Hepatocyte (in vitro differentiated cells): ENCODE results near the gene TNFRSF12A. TPM values are rescaled to one million over a fixed set of nuclear protein-coding genes. Genes with fewer than 3 reads are reported as not detected.

Experiments used
- DNase-seq: peaks from one replicate; pipeline ENCODE4 v3.0.0-alpha.2; 2016; ENCODE audit warnings: low spot score
- H2AFZ ChIP-seq: fragments of 200-600 bp; sonication (generic); 2 replicates; pipeline ENCODE4 v1.6.0; 2016; ENCODE audit warnings: antibody characterized with exemption, mild to moderate bottlenecking
- H3K27ac ChIP-seq: fragments of 200-600 bp; sonication (generic); 2 replicates; pipeline ENCODE4 v1.5.1; 2016; ENCODE audit warnings: mild to moderate bottlenecking
- H3K27me3 ChIP-seq: fragments of 200-600 bp; sonication (generic); 2 replicates; pipeline ENCODE4 v1.6.1; 2016
- H3K36me3 ChIP-seq: fragments of 200-600 bp; sonication (generic); replicated peaks from 2 replicates; pipeline ENCODE4 v1.5.1; 2016; ENCODE audit warnings: low read depth; ENCODE audit not compliant: insufficient read depth
- H3K4me1 ChIP-seq: fragments of 200-600 bp; sonication (generic); 2 replicates; pipeline ENCODE4 v1.5.1; 2016; ENCODE audit warnings: mild to moderate bottlenecking, moderate library complexity; ENCODE audit not compliant: insufficient read depth
- H3K4me2 ChIP-seq: fragments of 200-600 bp; sonication (generic); 2 replicates; pipeline ENCODE4 v1.6.0; 2016
- H3K4me3 ChIP-seq: fragments of 200-600 bp; sonication (generic); 2 replicates; pipeline ENCODE4 v1.5.1; 2016; ENCODE audit warnings: mild to moderate bottlenecking
- H3K79me2 ChIP-seq: fragments of 200-600 bp; sonication (generic); 2 replicates; pipeline ENCODE4 v1.6.0; 2017; ENCODE audit warnings: mild to moderate bottlenecking
- H3K9me2 ChIP-seq: fragments of 200-600 bp; sonication (generic); replicated peaks from 2 replicates; pipeline ENCODE4 v1.6.0; 2017; ENCODE audit warnings: mild to moderate bottlenecking; ENCODE audit not compliant: insufficient read depth
- H3K9me3 ChIP-seq: fragments of 200-600 bp; sonication (generic); 2 replicates; pipeline ENCODE4 v1.5.1; 2016; ENCODE audit warnings: low read depth, mild to moderate bottlenecking
- H4K20me1 ChIP-seq: fragments of 200-600 bp; sonication (generic); 2 replicates; pipeline ENCODE4 v1.6.0; 2016; ENCODE audit warnings: mild to moderate bottlenecking; ENCODE audit not compliant: insufficient read depth, poor library complexity, severe bottlenecking
- CTCF ChIP-seq: fragments of 200-600 bp; sonication (generic); IDR thresholded peaks from 2 replicates; pipeline ENCODE4 v1.5.1; 2016; ENCODE audit warnings: antibody characterized with exemption, mild to moderate bottlenecking; ENCODE audit not compliant: poor library complexity
- EZH2 ChIP-seq: fragments of 200-600 bp; sonication (generic); IDR thresholded peaks from 2 replicates; pipeline ENCODE4 v1.6.1; 2016; ENCODE audit warnings: antibody characterized with exemption, mild to moderate bottlenecking, borderline replicate concordance
- EZH2phosphoT487 ChIP-seq: fragments of 200-600 bp; sonication (generic); IDR thresholded peaks from one replicate; pipeline ENCODE4 v1.6.1; 2018; ENCODE audit warnings: antibody characterized with exemption, mild to moderate bottlenecking, low read depth, moderate library complexity; ENCODE audit not compliant: unreplicated experiment, severe bottlenecking
- WGBS: methylation state at CpG from one replicate; pipeline ENCODE4 v1.1.6; 2016; ENCODE audit warnings: low lambda C conversion rate; ENCODE audit errors: missing lambda C conversion rate; 5-methylcytosine and 5-hydroxymethylcytosine counted together
- polyA plus RNA-seq: library from polyadenylated mRNA; unstranded; fragments of >200 nt; fragmentation: Nextera tagmentation; extraction: Ambion mirVana; gene quantifications from 2 replicates; pipeline ENCODE4 v1.2.1, GENCODE V29; 2016
- total RNA-seq: library from RNA; depleted of rRNA; stranded (reverse); fragments of >200 nt; gene quantifications from 2 replicates; pipeline ENCODE4 v1.2.3, GENCODE V29; 2014

The TNFRSF12A gene
- total and polyA plus RNA-seq, 2 experiments from 2014 or later: 127 to 385 TPM

GRCh38 chr16:2982402-2982801, 37.8 kb upstream of the TNFRSF12A start:
- H3K4me3 ChIP-seq: no peak overlapping the region
- H3K4me2 ChIP-seq: no peak overlapping the region
- no peak for DNase-seq
- no peak overlapping the region for H2AFZ ChIP-seq
- H3K4me1 ChIP-seq: peaks cover 9% of the 10 kb centered on the region
- H3K36me3 ChIP-seq: no peaks in the 10 kb centered on the region
- peaks cover 5% of the 10 kb centered on the region for H3K79me2 ChIP-seq
- H3K9me2 ChIP-seq: no peaks in the 10 kb centered on the region
- WGBS: 75% methylated on average over 5 of the region's 5 CpGs
- no peaks in the 10 kb centered on the region for H3K9me3 ChIP-seq
- no peaks in the 10 kb centered on the region for H3K27me3 ChIP-seq
- H3K27ac ChIP-seq: no peak overlapping the region
- H4K20me1 ChIP-seq: no peaks in the 10 kb centered on the region
- TF ChIP-seq EZH2phosphoT487 (no peak), CTCF (no peak), EZH2 (no peak)

- no peak overlapping the region for H3K4me3 ChIP-seq
- peak overlapping the region; percentile 82 for H3K4me2 ChIP-seq
- no peaks in the 10 kb centered on the region for H3K9me2 ChIP-seq
- H2AFZ ChIP-seq: peak overlapping the region; percentile 46
- H3K4me1 ChIP-seq: peaks cover 15% of the 10 kb centered on the region
- H4K20me1 ChIP-seq: no peaks in the 10 kb centered on the region
- no peaks in the 10 kb centered on the region for H3K36me3 ChIP-seq
- TF ChIP-seq CTCF: peak; percentile 86
- TF ChIP-seq EZH2: no peak
- peak; percentile 86 for DNase-seq
- no peak overlapping the region for H3K27ac ChIP-seq
- H3K9me3 ChIP-seq: no peaks in the 10 kb centered on the region
- peaks cover 5% of the 10 kb centered on the region for H3K79me2 ChIP-seq
- WGBS: 12% methylated on average over 42 of the region's 42 CpGs
- no peaks in the 10 kb centered on the region for H3K27me3 ChIP-seq
Measured at GRCh38 chr16:2983706-2984136, 36.4 kb upstream of the TNFRSF12A start.

- Histone ChIP-seq H3K4me1 (peaks cover 15% of the 10 kb centered on the region), H3K4me2 (no peak overlapping the region), H4K20me1 (no peaks in the 10 kb centered on the region), H3K27ac (no peak overlapping the region), H3K9me3 (no peaks in the 10 kb centered on the region), H3K36me3 (no peaks in the 10 kb centered on the region), H2AFZ (no peak overlapping the region), H3K4me3 (no peak overlapping the region), H3K27me3 (no peaks in the 10 kb centered on the region), H3K79me2 (no peaks in the 10 kb centered on the region), H3K9me2 (no peaks in the 10 kb centered on the region)
- 90% methylated on average over 9 of the region's 9 CpGs for WGBS
- TF ChIP-seq EZH2phosphoT487 (no peak), EZH2 (no peak), CTCF (no peak)
- DNase-seq: no peak
Measured at GRCh38 chr16:2985462-2985861, 34.7 kb upstream of the TNFRSF12A start.

GRCh38 chr16:2985893-2986355, 34.2 kb upstream of the TNFRSF12A start:
- WGBS: 92% methylated on average over 15 of the region's 15 CpGs
- H3K27ac ChIP-seq: no peak overlapping the region
- DNase-seq: no peak
- peaks cover 12% of the 10 kb centered on the region for H3K4me1 ChIP-seq
- H4K20me1 ChIP-seq: no peaks in the 10 kb centered on the region
- H3K79me2 ChIP-seq: no peaks in the 10 kb centered on the region
- no peak overlapping the region for H2AFZ ChIP-seq
- H3K9me2 ChIP-seq: no peaks in the 10 kb centered on the region
- TF ChIP-seq CTCF (no peak), EZH2phosphoT487 (no peak), EZH2 (no peak)
- H3K9me3 ChIP-seq: no peaks in the 10 kb centered on the region
- no peak overlapping the region for H3K4me2 ChIP-seq
- no peak overlapping the region for H3K4me3 ChIP-seq
- H3K36me3 ChIP-seq: no peaks in the 10 kb centered on the region
- no peaks in the 10 kb centered on the region for H3K27me3 ChIP-seq
